IMR-90 (cell line): Measurements from ENCODE around the gene TEX44. TPM values are rescaled to one million over a fixed set of nuclear protein-coding genes. Genes with fewer than 3 reads are reported as not detected.

ENCODE experiments used
- ATAC-seq: fragments of 200-7000 bp; cut with Tn5 transposase; 2 replicates; pipeline ENCODE4 v1.9.1; 2020; ENCODE audit warnings: low read depth, mild to moderate bottlenecking, moderate library complexity
- BruUV-seq: library from RNA; stranded (reverse); fragments of 400-500 nt; replicated peaks from 2 replicates; lab custom pipeline; 2021; lab: Mats Ljungman, UMichigan
- CTCF ChIA-PET: fragments of 300-600 bp; formaldehyde crosslinking; extraction: SDS; loops from one replicate; lab custom pipeline; 2021; ENCODE audit warnings: antibody characterized with exemption; lab: Yijun Ruan, JAX
- POLR2A ChIA-PET: fragments of 300-600 bp; sonication (Branson Sonifier 250); formaldehyde crosslinking; loops from one replicate; lab custom pipeline; 2022; ENCODE audit warnings: antibody characterized with exemption; ENCODE audit not compliant: unreplicated experiment; lab: Charles Lee
- DNase-seq: peaks from one replicate; pipeline ENCODE4 v3.0.0; 2013
- H2AFZ ChIP-seq: replicated peaks from 2 replicates; pipeline ENCODE3; 2013; ENCODE audit warnings: low read length, mild to moderate bottlenecking; ENCODE audit not compliant: poor library complexity
- H2AK5ac ChIP-seq: 2 replicates; pipeline ENCODE4 v1.6.1; 2013; ENCODE audit warnings: low read depth, low read length, inconsistent platforms
- H2AK9ac ChIP-seq: replicated peaks from 2 replicates; pipeline ENCODE3; 2013; ENCODE audit warnings: mild to moderate bottlenecking, low read depth, low read length, moderate library complexity; ENCODE audit not compliant: poor library complexity
- H2BK120ac ChIP-seq: 2 replicates; pipeline ENCODE4 v1.6.1; 2013; ENCODE audit warnings: low read depth, low read length, inconsistent platforms
- H2BK15ac ChIP-seq: 3 replicates; pipeline ENCODE4 v1.6.1; 2013; ENCODE audit warnings: low read depth, low read length, inconsistent platforms
- H2BK20ac ChIP-seq: 2 replicates; pipeline ENCODE4 v1.6.1; 2013; ENCODE audit warnings: low read depth, mild to moderate bottlenecking, inconsistent platforms, low read length, moderate library complexity
- H2BK5ac ChIP-seq: 2 replicates; pipeline ENCODE4 v1.6.1; 2013; ENCODE audit warnings: mild to moderate bottlenecking, low read depth, low read length, inconsistent platforms; ENCODE audit not compliant: poor library complexity, severe bottlenecking
- H3K14ac ChIP-seq: replicated peaks from 2 replicates; pipeline ENCODE4 v1.6.1; 2013; ENCODE audit warnings: low read depth, low read length, inconsistent platforms
- H3K18ac ChIP-seq: 2 replicates; pipeline ENCODE4 v1.6.1; 2013; ENCODE audit warnings: low read depth, low read length, control low read depth
- H3K23ac ChIP-seq: 2 replicates; pipeline ENCODE4 v1.6.1; 2013; ENCODE audit warnings: low read depth, low read length, inconsistent platforms
- H3K27ac ChIP-seq: 2 replicates; pipeline ENCODE4 v1.5.1; 2013; ENCODE audit warnings: mild to moderate bottlenecking, control low read depth, low read length; ENCODE audit not compliant: insufficient read depth
- H3K27me3 ChIP-seq: 2 replicates; pipeline ENCODE4 v1.6.1; 2013; ENCODE audit warnings: low read length; ENCODE audit not compliant: control insufficient read depth, insufficient read depth
- H3K36me3 ChIP-seq: 2 replicates; pipeline ENCODE4 v1.6.1; 2013; ENCODE audit warnings: low read length, mixed read lengths; ENCODE audit not compliant: control insufficient read depth, insufficient read depth
- H3K4ac ChIP-seq: 2 replicates; pipeline ENCODE4 v1.6.1; 2013; ENCODE audit warnings: low read depth, low read length, inconsistent platforms
- H3K4me1 ChIP-seq: 2 replicates; pipeline ENCODE4 v1.6.1; 2013; ENCODE audit warnings: low read length, mixed read lengths; ENCODE audit not compliant: control insufficient read depth, insufficient read depth
- H3K4me2 ChIP-seq: 2 replicates; pipeline ENCODE4 v1.6.1; 2013; ENCODE audit warnings: low read depth, mild to moderate bottlenecking, control low read depth, low read length, moderate library complexity
- H3K4me3 ChIP-seq: 2 replicates; pipeline ENCODE4 v1.5.1; 2013; ENCODE audit warnings: low read depth, mild to moderate bottlenecking, control low read depth, low read length, moderate library complexity; ENCODE audit not compliant: insufficient read depth
- H3K56ac ChIP-seq: 2 replicates; pipeline ENCODE4 v1.6.1; 2013; ENCODE audit warnings: low read length, inconsistent platforms; ENCODE audit not compliant: insufficient read depth; ENCODE audit errors: extremely low read depth
- H3K79me1 ChIP-seq, 2 experiments: 2 replicates each; pipeline ENCODE4 v1.6.1; 2013; ENCODE audit warnings: low read length in 2 of 2, inconsistent platforms in 1 of 2, low read depth in 1 of 2
- H3K9ac ChIP-seq: 2 replicates; pipeline ENCODE4 v1.6.1; 2013; ENCODE audit warnings: low read depth, low read length, control low read depth
- H3K9me1 ChIP-seq: 2 replicates; pipeline ENCODE4 v1.6.1; 2013; ENCODE audit warnings: low read length, inconsistent platforms; ENCODE audit not compliant: insufficient read depth
- H3K9me3 ChIP-seq: 2 replicates; pipeline ENCODE4 v1.6.1; 2013; ENCODE audit warnings: low read length; ENCODE audit not compliant: control insufficient read depth, insufficient read depth
- H4K20me1 ChIP-seq: 2 replicates; pipeline ENCODE4 v1.6.1; 2013; ENCODE audit warnings: low read length, inconsistent platforms; ENCODE audit not compliant: insufficient read depth
- H4K5ac ChIP-seq: 2 replicates; pipeline ENCODE4 v1.6.1; 2013; ENCODE audit warnings: mild to moderate bottlenecking, low read depth, low read length, control low read depth
- H4K8ac ChIP-seq, 2 experiments: 2 replicates each; pipeline ENCODE4 v1.6.1; 2013; ENCODE audit warnings: low read depth in 2 of 2, low read length in 2 of 2, control low read depth in 1 of 2, inconsistent platforms in 1 of 2
- H4K91ac ChIP-seq: 2 replicates; pipeline ENCODE4 v1.6.1; 2013; ENCODE audit warnings: low read depth, low read length, inconsistent platforms; ENCODE audit not compliant: insufficient read depth
- FOS ChIP-seq: fragments of 150-350 bp; IDR thresholded peaks from 2 replicates; pipeline ENCODE4 v1.6.1; 2016; ENCODE audit warnings: low read depth, low read length
- MAFK ChIP-seq: IDR thresholded peaks from 2 replicates; pipeline ENCODE4 v1.6.1; 2012; ENCODE audit warnings: low read depth, low read length, improper control_type of control experiment
- MAZ ChIP-seq: IDR thresholded peaks from 2 replicates; pipeline ENCODE4 v1.6.1; 2012; ENCODE audit warnings: low read depth, mild to moderate bottlenecking, low read length, improper control_type of control experiment, moderate library complexity, borderline replicate concordance
- NFE2L2 ChIP-seq: fragments of 150-350 bp; IDR thresholded peaks from 2 replicates; pipeline ENCODE4 v1.6.1; 2016; ENCODE audit warnings: low read depth, mild to moderate bottlenecking, low read length
- RAD21 ChIP-seq: IDR thresholded peaks from 2 replicates; pipeline ENCODE4 v1.6.1; 2012; ENCODE audit warnings: low read length, improper control_type of control experiment
- WGBS, 2 experiments: methylation state at CpG; one replicate each; pipeline versions ENCODE4 v1.1.5 to v1.1.7; 2013; ENCODE audit warnings: missing lambda C conversion rate in 2 of 2; ENCODE audit not compliant: insufficient read length in 1 of 2; ENCODE audit errors: extremely low coverage in 2 of 2; 5-methylcytosine and 5-hydroxymethylcytosine counted together
- dilution Hi-C: fragments of 300-500 bp; cut with HindIII; formaldehyde crosslinking; loops from one replicate; pipeline ENCODE4 v1.14.3; 2018; ENCODE audit warnings: low sequenced_read_pairs; ENCODE audit not compliant: unreplicated experiment
- in situ Hi-C: fragments of 300-500 bp; cut with MboI; formaldehyde crosslinking; loops from 3 replicates; pipeline ENCODE4 v1.14.3; 2019; ENCODE audit warnings: low sequenced_read_pairs, inconsistent platforms, mixed read lengths
- intact Hi-C: fragments of 100-400 bp; cut with micrococcal nuclease; formaldehyde crosslinking; loops from 2 replicates; pipeline ENCODE4 v1.10.0; 2022
- polyA plus RNA-seq, 3 experiments: library from polyadenylated mRNA; depleted of rRNA; stranded (reverse); fragments of >200 nt; gene quantifications; 2 replicates each; pipeline ENCODE4 v1.2.3, GENCODE V29; 2012; ENCODE audit warnings: low replicate concordance in 1 of 3
- total RNA-seq: library from RNA; depleted of rRNA; stranded (reverse); fragments of >200 nt; gene quantifications from 2 replicates; pipeline ENCODE4 v1.2.3, GENCODE V29; 2012

TEX44 gene
- total and polyA plus RNA-seq, 2 of the 4 experiments (the other 2 are of a cell fraction) = not detected

DNA sequence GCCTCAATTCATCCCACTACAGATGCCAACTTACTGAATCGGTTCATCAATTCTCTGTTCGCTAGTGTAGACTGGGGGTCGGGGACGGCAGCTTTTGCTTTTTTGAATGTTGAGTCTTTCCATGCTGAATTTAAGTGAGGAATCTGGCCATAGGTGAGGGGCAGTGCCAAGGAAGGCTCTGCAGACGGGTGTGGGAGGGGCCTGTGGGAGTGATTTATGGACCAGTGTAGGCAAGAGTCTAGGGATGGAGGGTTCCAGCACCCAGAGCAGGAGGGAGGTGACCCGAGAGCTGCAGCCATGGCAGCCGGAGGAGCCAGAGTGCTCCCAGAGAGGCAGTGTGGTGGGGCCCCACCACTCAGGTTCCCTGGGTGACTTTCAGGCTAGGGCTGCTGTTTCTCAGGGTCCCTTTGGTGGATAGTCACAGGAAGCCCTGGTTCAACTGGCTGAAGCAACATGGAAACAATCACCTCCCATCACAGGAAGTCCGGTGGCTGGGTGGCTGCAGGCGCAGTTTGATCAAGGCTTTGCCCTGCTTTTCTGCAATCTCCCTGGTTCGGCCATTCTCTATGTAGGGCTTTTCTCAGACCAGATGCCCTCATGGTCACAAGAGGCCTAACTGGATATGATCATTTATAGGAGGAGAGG is 16.9 kb upstream of the TEX44 start:
- Histone ChIP-seq H3K18ac (no peak overlapping the region), H4K8ac (no peak overlapping the region), H4K5ac (no peak overlapping the region), H3K4me1 (no peaks in the 10 kb centered on the region), H2AFZ (no peak overlapping the region), H2BK15ac (no peak overlapping the region), H2AK5ac (no peak overlapping the region), H3K4me2 (no peak overlapping the region), H3K4me3 (no peak overlapping the region), H4K91ac (no peak overlapping the region), H4K20me1 (no peaks in the 10 kb centered on the region), H2BK120ac (no peak overlapping the region), H3K14ac (no peak overlapping the region), H3K9ac (no peak overlapping the region), H3K79me1 (no peaks in the 10 kb centered on the region), H2BK20ac (no peak overlapping the region), H3K4ac (no peak overlapping the region), H3K9me1 (no peaks in the 10 kb centered on the region), H3K56ac (no peak overlapping the region), H3K27ac (no peak overlapping the region), H3K36me3 (no peaks in the 10 kb centered on the region), H3K27me3 (peaks cover 18% of the 10 kb centered on the region), H3K23ac (no peak overlapping the region), H2AK9ac (no peak overlapping the region), H2BK5ac (no peak overlapping the region), H3K9me3 (no peaks in the 10 kb centered on the region; the same call in 1 of the 2 replicates)
- no peak for DNase-seq
- BruUV-seq = no TSS peak
- in situ Hi-C loops = no loop called here
- TF ChIP-seq RAD21 (no peak), MAZ (no peak), FOS (no peak), MAFK (no peak), NFE2L2 (no peak)
- no peak for ATAC-seq
- intact Hi-C loops = no loop called here
- CTCF ChIA-PET = no interaction called here
- WGBS, 2 experiments = no CpG with 5 or more reads among the region's 10 CpGs
- dilution Hi-C loops = no loop called here
- POLR2A ChIA-PET = no interaction called here
